SW 1271 (cell line): Measurements from ENCODE around the gene RUFY1.
"Not testable (repeated sequence)": the region's sequence is repeated elsewhere in the genome, so short reads cannot be mapped to it uniquely, and the experiment has no call there.

Source experiments
- DNase-seq, 2 experiments: peaks; one replicate each; lab custom pipeline; 2025; lab: John Stamatoyannopoulos, UW

RUFY1 gene

DNA sequence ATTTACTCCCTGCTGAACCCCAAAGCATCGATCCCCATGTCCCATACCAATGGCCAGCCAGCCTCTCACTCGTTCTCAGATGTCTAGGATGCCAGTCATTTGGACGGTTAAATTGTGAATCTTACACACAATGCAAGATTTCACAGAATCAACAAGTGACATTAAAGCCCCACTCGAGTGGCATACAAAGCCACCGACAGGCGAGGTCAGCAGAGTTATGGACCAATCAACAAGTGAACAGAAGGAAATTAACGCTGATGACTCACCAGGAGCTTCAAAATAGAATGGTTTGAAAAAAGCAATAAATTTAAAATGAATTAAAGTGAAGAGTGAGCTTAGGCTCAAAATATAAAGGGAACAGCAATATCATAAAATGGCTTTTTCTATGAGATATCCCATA is 8.2 kb upstream of the RUFY1 start:
- DNase-seq: no peak

- DNase-seq: not testable (repeated sequence)
These were observed 7.1 kb upstream of the RUFY1 start for GRCh38 chr5:179543275-179543674.

- DNase-seq: no peak
These were observed 2.7 kb downstream of the RUFY1 start for GRCh38 chr5:179553006-179553405.

- DNase-seq: peak in 1 of 2 experiments; percentile 65
These were observed 3.5 kb downstream of the RUFY1 start for GRCh38 chr5:179553875-179554274.

GRCh38 chr5:179554981-179555380 is 4.6 kb downstream of the RUFY1 start:
- DNase-seq: no peak

DNA sequence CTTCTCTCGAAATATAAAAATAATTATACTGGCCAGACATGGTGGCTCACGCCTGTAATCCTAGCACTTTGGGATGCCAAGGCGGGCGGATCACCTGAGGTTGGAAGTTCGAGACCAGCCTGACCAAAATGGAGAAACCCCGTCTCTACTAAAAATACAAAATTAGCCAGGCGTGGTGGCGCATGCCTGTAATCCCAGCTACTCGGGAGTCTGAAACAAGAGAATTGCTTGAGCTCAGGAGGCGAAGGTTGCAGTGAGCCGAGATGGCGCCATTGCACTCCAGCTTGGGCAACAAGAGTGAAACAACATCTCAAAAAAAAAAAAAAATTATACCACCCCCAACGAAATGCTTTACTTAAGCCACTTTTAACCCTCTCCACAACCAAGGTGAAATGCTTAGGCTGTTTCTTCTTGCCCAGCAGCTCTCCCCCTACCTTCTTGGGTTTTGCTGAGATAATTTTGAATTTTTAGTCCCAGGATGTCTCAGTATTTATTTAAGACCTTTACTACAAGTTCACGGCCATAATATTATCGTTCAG is 8.0 kb downstream of the RUFY1 start:
- not testable (repeated sequence) for DNase-seq

GRCh38 chr5:179558932-179559283 is 8.6 kb downstream of the RUFY1 start:
- peak in 1 of 2 experiments; percentile 69 for DNase-seq

DNA sequence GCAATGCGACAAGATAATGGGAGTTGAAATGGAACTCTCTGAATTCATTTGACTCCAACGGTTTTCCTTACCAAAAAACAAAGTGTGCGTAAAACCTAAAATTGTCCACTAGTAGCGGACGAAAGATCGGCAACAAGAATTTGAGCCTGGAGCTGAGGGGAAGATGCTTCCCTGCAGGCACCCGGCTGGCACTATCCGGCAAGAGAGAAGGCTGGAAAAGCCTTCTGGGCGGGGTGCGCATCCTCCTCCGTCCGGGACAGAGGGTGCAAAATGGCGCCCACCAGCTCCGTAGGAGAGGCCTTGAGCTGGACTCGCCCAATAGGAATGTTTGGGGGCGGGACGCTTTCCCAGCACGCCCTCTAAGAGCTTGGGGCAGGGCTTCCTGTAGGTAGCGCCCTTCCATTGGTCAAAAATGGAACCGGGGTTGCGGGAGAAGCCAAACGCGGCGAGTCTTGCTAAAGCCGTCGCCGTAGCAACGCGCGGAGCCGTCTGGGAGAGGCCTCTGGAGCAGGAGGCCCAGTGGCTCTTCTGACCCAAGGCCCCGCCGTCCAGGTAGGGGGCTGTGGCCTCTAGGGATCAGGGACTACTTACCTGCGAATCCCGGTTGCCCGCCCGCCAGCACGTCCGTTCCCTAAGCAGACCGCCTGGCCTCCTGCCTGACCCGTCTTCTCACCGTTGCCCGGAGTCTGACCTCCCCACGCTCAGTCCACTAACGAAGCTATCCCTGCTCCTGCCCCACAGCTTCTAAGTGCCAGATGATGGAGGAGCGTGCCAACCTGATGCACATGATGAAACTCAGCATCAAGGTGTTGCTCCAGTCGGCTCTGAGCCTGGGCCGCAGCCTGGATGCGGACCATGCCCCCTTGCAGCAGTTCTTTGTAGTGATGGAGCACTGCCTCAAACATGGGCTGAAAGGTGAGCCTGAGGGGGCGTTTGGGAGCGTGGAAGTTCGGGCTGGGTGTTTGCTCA is 9.2 kb downstream of the RUFY1 start:
- peak; percentile 99 for DNase-seq

DNA sequence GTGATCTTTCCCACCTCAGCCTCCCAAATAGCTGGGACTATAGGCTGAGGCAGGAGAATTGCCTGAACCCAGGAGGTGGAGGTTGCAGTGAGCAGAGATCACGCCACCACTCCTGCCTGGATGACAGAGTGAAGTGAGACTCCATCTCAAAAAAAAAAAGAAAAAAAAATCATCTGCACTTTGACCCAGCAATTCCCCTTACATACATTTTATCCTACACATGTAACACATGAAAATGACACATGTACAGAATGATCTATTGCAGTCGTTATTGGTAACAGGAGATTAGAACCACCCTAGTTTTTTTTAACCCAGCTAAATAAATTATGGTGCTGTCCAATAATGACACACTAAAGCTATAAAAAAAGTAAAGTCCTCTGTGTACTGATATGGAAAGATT is 14.2 kb downstream of the RUFY1 start:
- no peak for DNase-seq

DNA sequence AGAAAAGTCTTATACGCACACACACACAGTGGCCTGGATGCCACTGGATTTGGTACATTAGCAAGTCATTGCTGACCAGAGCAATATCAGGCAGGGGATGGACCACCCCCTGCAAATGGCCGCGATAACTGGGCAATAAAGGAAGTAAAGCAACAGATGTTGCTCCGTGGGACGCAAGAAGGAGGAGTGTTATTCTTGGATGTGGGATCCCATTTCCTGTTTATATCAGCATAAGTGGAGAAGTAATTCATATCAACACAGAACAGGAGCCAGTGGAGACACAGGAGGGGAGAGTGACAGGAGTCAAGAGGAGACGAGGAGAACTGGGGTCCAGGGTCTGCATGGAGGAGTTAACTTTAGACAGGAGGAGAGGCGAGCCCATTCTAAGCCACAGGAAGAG is 18.4 kb downstream of the RUFY1 start:
- no peak for DNase-seq

GRCh38 chr5:179572386-179572785 is 22.0 kb downstream of the RUFY1 start:
- no peak for DNase-seq

DNA sequence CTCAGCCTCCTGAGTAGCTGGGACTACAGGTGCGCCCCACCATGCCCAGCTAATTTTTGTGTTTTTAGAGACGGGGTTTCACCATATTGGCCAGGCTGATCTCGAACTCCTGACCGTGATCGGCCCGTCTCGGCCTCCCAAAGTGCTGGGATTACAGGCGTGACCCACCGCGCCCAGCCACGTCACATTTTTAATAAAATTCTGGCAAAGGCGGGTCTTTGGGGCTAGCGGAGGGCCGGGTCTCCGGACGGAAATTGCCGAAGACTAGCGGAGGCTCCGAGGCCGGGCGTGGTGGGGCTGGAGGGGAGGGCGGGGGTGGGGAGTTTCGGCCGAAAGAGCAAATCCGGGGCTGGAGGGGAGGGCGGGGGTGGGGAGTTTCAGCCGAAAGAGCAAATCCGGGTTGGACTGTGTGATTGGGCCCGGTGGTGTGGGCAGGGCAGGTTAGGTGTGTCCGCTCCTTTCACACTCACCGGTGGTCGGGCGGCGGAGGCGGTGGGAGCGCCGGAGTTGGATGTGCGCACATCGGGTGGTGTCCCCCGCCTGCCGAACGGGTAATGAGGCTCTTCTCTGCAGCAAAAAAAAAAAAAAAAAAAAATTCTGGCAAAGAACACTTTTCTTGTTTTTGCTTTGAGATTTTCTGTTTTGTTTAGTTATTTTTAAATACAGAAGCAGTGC is 27.1 kb downstream of the RUFY1 start:
- DNase-seq: no peak

- DNase-seq: no peak
These were observed 35.6 kb downstream of the RUFY1 start for GRCh38 chr5:179585941-179586401.

DNA sequence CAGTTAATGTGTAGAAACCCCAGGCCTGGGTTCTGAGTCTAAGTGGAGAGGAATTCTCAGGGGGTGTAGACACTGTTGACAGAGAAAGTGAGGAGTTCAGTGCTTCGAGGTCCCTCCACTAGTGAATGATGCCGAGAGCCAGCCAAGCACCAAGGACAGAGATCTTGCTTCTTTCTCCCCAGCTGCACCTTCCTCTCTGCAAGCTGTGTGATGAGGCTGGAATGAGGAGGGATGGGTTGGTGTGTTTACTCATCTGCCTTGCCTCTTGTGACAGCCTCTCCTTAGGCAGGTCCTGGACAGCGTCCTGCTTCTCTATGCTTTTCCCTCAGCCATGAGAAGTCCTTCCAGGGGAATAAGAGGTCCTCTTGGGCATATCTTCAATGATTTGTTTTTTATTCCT is 37.8 kb downstream of the RUFY1 start:
- DNase-seq: no peak

GRCh38 chr5:179595916-179596315 is 45.6 kb downstream of the RUFY1 start:
- no peak for DNase-seq

GRCh38 chr5:179596421-179596820 is 46.1 kb downstream of the RUFY1 start:
- DNase-seq: no peak

DNA sequence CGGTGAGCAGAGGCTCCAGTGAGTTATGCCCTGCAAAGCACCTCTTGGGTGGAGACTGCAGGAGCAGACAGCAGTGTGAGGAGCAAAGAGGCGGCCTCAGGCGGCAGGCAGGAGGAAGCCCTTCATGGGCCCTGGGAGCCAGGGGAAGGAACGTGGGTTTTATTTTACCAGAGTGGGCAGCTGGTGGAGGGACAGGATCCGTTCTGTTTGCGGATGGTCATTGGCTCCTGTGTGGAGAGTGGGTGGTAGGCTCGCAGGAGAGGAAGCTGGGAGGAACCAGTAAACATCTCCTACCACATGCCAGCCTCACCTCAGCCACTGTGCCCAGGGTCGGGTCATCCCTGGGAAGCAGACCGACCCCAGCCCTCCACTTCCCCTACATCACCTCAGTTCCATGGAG is 48.7 kb downstream of the RUFY1 start:
- no peak for DNase-seq

GRCh38 chr5:179599566-179599965 is 49.2 kb downstream of the RUFY1 start:
- DNase-seq: no peak

DNA sequence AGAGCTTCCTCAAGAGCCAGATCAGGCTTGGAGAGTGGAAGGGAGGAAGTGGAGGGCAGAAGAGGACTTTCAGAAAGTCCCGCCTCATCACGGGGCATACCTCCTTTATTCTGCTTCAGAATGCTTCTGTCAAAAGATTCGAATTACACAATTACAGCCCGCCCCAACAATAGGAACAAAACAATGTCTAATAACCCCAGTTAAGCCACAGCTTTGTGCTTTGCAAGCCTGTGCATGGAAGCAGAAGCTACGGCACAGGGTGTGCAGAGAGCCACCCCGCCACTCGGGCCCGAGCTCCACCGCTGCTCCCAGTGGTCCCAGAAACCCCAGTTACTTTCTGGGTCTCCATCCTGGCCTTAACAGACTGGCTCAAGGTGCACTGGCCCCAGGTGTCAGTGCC is 49.6 kb downstream of the RUFY1 start:
- no peak for DNase-seq

DNA sequence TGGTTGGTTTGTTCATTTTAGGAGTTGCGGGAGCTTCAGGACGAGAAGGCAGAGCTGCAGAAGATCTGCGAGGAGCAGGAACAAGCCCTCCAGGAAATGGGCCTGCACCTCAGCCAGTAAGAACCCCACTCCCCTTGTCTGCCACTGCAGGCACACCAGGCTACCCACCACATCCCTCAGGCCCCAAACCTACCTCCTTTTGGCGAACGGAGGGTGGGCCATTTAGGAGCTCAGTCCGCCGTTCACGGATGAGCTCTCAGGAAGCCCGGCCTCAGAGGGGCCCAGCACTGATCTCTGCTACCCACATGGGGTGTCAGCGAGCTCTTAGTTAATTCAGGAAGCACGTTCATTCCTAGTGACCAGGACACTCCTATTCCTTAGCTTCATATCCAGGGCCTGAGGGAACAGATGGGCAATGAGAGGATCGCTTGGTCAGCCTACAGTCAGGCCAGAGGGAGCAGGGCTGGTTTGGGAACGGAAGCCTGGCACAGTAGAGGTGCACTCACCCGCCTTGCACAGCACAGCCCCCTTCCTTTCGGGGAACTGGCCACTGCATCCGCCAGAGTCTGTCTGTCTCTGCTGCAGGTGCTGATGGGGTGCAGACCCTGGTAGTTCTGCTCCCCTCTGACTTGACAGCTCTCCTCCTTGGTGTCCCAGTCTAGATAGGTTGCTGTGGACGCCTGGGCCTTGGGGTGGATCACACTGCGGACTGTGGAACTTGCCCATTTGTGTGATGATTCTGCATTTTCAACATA is 51.7 kb downstream of the RUFY1 start:
- DNase-seq: no peak

- DNase-seq: no peak
These were observed 53.0 kb downstream of the RUFY1 start for GRCh38 chr5:179603308-179603707.
